ENCODE measurements around the gene LAD1. TPM values are rescaled to one million over a fixed set of nuclear protein-coding genes. Genes with fewer than 3 reads are reported as not detected.

LAD1 gene
- total and polyA plus RNA-seq, 2 experiments from 2014 or later = 63.5 to 64.2 TPM

DNA sequence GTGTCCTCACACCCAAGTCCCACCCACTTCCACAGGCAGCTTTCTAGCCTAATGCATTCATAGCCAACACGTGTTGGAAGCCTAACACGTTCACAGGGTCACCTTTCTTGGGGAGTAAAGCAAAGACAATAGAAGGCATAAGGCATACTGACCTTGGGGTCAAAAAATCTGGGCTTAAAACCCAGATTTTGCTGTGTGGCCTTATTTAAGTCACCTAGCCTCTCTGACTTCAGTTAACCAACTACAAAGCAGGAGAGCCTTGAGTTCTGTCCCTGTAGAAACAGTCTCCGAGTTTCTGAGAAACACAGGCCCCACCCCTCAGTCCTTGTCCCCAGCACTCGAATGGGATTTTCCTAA lies 23.0 kb downstream of the LAD1 start:
- Histone ChIP-seq H3K27ac (no peak overlapping the region), H4K20me1 (ENCODE audit: insufficient read depth, poor library complexity, severe bottlenecking) (no peaks in the 10 kb centered on the region), H3K27me3 (no peaks in the 10 kb centered on the region), H2AFZ (no peak overlapping the region), H3K4me2 (peak overlapping the region; percentile 27), H3K4me3 (no peak overlapping the region), H3K36me3 (replicated peaks; ENCODE audit: insufficient read depth, low read depth) (no peaks in the 10 kb centered on the region), H3K4me1 (ENCODE audit: insufficient read depth) (peaks cover 19% of the 10 kb centered on the region), H3K9me2 (replicated peaks; ENCODE audit: insufficient read depth) (no peaks in the 10 kb centered on the region), H3K79me2 (no peaks in the 10 kb centered on the region), H3K9me3 (ENCODE audit: low read depth) (no peaks in the 10 kb centered on the region)
- no peak for DNase-seq (ENCODE audit: low spot score)
- 33% methylated on average over 4 of the region's 4 CpGs for WGBS (ENCODE audit: low lambda C conversion rate, missing lambda C conversion rate)
- TF ChIP-seq, protein P1, sequence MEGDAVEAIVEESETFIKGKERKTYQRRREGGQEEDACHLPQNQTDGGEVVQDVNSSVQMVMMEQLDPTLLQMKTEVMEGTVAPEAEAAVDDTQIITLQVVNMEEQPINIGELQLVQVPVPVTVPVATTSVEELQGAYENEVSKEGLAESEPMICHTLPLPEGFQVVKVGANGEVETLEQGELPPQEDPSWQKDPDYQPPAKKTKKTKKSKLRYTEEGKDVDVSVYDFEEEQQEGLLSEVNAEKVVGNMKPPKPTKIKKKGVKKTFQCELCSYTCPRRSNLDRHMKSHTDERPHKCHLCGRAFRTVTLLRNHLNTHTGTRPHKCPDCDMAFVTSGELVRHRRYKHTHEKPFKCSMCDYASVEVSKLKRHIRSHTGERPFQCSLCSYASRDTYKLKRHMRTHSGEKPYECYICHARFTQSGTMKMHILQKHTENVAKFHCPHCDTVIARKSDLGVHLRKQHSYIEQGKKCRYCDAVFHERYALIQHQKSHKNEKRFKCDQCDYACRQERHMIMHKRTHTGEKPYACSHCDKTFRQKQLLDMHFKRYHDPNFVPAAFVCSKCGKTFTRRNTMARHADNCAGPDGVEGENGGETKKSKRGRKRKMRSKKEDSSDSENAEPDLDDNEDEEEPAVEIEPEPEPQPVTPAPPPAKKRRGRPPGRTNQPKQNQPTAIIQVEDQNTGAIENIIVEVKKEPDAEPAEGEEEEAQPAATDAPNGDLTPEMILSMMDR (IDR thresholded peaks at IDR 0.05; ENCODE audit: poor library complexity) = no peak
- TF ChIP-seq EZH2phosphoT487 (IDR thresholded peaks at IDR 0.05; ENCODE audit: low read depth, severe bottlenecking, unreplicated experiment) (no peak), EZH2 (IDR thresholded peaks at IDR 0.05; ENCODE audit: borderline replicate concordance) (no peak)

DNA sequence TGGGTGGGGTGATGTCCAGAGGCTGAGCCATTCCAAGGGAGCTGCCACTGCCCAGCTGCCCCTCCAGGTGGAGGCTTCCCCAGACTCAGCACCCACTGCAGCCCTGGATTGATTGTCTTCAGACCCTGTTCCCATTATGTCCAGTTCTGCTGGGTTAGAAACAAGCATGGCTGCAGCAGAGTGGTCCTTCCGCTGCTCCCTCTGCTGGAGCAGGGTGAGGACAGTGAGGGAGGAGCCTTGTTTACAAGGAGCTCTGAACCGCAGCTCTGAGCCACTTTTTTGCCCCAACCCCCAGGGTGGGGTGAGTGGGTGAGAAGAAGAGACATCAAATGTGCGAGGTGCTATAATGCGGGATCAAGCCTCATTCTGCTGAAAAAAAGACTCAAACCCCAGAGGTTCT lies 24.0 kb downstream of the LAD1 start:
- no peak for DNase-seq (ENCODE audit: low spot score)
- H3K27ac ChIP-seq = no peak overlapping the region
- H3K4me1 ChIP-seq (ENCODE audit: insufficient read depth) = peaks cover 19% of the 10 kb centered on the region
- no peaks in the 10 kb centered on the region for H3K36me3 ChIP-seq (replicated peaks; ENCODE audit: insufficient read depth, low read depth)
- H3K9me2 ChIP-seq (replicated peaks; ENCODE audit: insufficient read depth) = no peaks in the 10 kb centered on the region
- no peaks in the 10 kb centered on the region for H3K27me3 ChIP-seq
- H4K20me1 ChIP-seq (ENCODE audit: insufficient read depth, poor library complexity, severe bottlenecking) = no peaks in the 10 kb centered on the region
- WGBS (ENCODE audit: low lambda C conversion rate, missing lambda C conversion rate) = 66% methylated on average over 4 of the region's 4 CpGs
- H3K4me3 ChIP-seq = no peak overlapping the region
- no peaks in the 10 kb centered on the region for H3K79me2 ChIP-seq
- no peaks in the 10 kb centered on the region for H3K9me3 ChIP-seq (ENCODE audit: low read depth)
- H3K4me2 ChIP-seq = no peak overlapping the region
- H2AFZ ChIP-seq = no peak overlapping the region
- TF ChIP-seq EZH2 (IDR thresholded peaks at IDR 0.05; ENCODE audit: borderline replicate concordance) = no peak

DNA sequence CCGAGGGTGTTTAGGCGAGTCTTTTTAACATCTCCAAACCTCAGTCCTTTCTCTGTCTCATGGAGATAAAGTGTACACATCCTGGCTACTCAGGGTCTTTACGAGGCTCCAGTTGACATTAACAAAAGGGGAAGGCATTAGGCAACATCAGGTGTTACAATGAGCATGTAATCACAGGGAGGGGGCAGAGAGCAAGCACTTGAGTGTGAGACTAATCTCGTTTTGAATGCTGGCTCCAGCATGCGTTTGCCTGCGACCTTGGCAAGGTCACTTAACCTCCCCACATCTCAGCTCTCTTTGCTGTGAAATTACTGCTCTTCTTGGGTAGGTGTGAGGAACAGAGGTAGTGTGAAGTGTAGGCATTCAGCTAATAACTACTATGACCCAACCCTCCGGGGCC lies 24.8 kb downstream of the LAD1 start:
- WGBS (ENCODE audit: low lambda C conversion rate, missing lambda C conversion rate) = 24% methylated on average over 7 of the region's 7 CpGs

DNA sequence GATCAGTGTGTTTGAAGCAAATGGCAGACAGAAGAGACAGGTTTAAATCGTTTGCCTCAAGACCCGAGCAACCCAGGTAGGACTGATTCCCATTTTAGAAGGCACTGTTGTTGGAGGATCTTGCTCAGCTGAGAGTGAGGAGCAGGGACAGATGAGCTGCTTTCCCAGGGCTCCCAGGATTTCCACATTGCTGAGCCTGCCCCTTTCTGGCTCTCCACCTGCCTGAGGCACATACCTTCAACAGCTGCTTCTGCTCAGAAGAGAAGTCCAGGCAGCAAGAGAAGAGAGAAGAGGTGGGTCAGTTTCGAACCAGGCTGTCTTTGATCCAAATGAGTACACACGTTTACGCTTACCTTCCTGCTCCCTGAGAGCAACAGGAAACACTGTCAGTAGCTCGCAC lies 27.3 kb downstream of the LAD1 start:
- Histone ChIP-seq H2AFZ (no peak overlapping the region), H3K4me3 (no peak overlapping the region), H4K20me1 (ENCODE audit: insufficient read depth, poor library complexity, severe bottlenecking) (no peaks in the 10 kb centered on the region), H3K9me2 (replicated peaks; ENCODE audit: insufficient read depth) (no peaks in the 10 kb centered on the region), H3K27me3 (no peaks in the 10 kb centered on the region), H3K4me1 (ENCODE audit: insufficient read depth) (peaks cover 9% of the 10 kb centered on the region), H3K27ac (no peak overlapping the region), H3K4me2 (no peak overlapping the region), H3K79me2 (no peaks in the 10 kb centered on the region), H3K9me3 (ENCODE audit: low read depth) (no peaks in the 10 kb centered on the region), H3K36me3 (replicated peaks; ENCODE audit: insufficient read depth, low read depth) (no peaks in the 10 kb centered on the region)
- no peak for TF ChIP-seq EZH2phosphoT487 (IDR thresholded peaks at IDR 0.05; ENCODE audit: low read depth, severe bottlenecking, unreplicated experiment)
- no peak for TF ChIP-seq EZH2 (IDR thresholded peaks at IDR 0.05; ENCODE audit: borderline replicate concordance)
- TF ChIP-seq, protein P1 (IDR thresholded peaks at IDR 0.05; ENCODE audit: poor library complexity) = no peak
- no peak for DNase-seq (ENCODE audit: low spot score)
- WGBS (ENCODE audit: low lambda C conversion rate, missing lambda C conversion rate) = 75% methylated on average over 6 of the region's 6 CpGs

More for the DNA sequence above, 24.8 kb downstream of the LAD1 start:
- no peaks in the 10 kb centered on the region for H3K36me3 ChIP-seq (replicated peaks; ENCODE audit: insufficient read depth, low read depth)
- no peaks in the 10 kb centered on the region for H3K79me2 ChIP-seq
- no peaks in the 10 kb centered on the region for H3K27me3 ChIP-seq
- no peak overlapping the region for H3K4me3 ChIP-seq
- H3K4me1 ChIP-seq (ENCODE audit: insufficient read depth) = peaks cover 19% of the 10 kb centered on the region
- DNase-seq (ENCODE audit: low spot score) = no peak
- H2AFZ ChIP-seq = no peak overlapping the region
- TF ChIP-seq, protein P1 (IDR thresholded peaks at IDR 0.05; ENCODE audit: poor library complexity) = no peak
- TF ChIP-seq EZH2 (IDR thresholded peaks at IDR 0.05; ENCODE audit: borderline replicate concordance) (no peak), EZH2phosphoT487 (IDR thresholded peaks at IDR 0.05; ENCODE audit: low read depth, severe bottlenecking, unreplicated experiment) (no peak)
- H3K9me3 ChIP-seq (ENCODE audit: low read depth) = no peaks in the 10 kb centered on the region
- no peak overlapping the region for H3K4me2 ChIP-seq
- H4K20me1 ChIP-seq (ENCODE audit: insufficient read depth, poor library complexity, severe bottlenecking) = no peaks in the 10 kb centered on the region
- no peaks in the 10 kb centered on the region for H3K9me2 ChIP-seq (replicated peaks; ENCODE audit: insufficient read depth)
- no peak overlapping the region for H3K27ac ChIP-seq

Measured in hepatocyte (in vitro differentiated cells).